Measurements from ENCODE around the gene KLF4.

DNA sequence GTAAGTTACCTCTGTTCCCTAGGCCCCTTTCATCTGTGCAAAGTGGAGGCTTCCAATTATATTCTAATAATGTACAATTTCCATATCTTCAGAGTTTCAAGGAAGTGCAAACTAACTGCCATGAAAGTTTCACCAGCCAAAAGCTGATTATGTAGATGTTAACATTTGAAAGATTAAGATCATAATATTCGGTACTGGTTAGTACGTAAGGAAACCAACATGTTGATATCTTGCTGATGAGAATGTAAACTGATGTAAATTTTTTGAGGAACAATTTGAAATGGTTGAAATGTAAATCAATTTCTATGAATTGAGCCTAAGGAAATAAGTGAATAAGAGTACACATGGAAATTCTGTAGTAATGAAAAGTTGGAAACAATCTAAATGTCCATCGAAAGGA is 12.9 kb upstream of the KLF4 start:
- TF ChIP-seq CTCF (IDR thresholded peaks at IDR 0.05) (no peak), POLR2A (IDR thresholded peaks at IDR 0.05) (no peak)

Data from testis (tissue), 2 donors.